Pancreas (tissue), 10 donors: ENCODE data around the gene FAM78B. TPM values are rescaled to one million over a fixed set of nuclear protein-coding genes. Genes with fewer than 3 reads are reported as not detected.

ENCODE experiments used
- ATAC-seq, 4 donors: fragments of 200-7000 bp; cut with Tn5 transposase; one replicate each; pipeline versions ENCODE4 v1.8.0 to v1.9.1; 2020; ENCODE audit warnings: mild to moderate bottlenecking in 4 of 4, moderate library complexity in 4 of 4
- DNase-seq, 6 donors: peaks; one replicate each; pipeline ENCODE4 v3.0.0-alpha.2; 2020
- FAIRE-seq: peaks from 2 replicates; lab custom pipeline; 2012; peaks lifted over from hg19 to GRCh38; lab: Jason Lieb, UNC
- H3K27ac ChIP-seq, 4 donors: fragments of 200-600 bp; sonication (generic); 1 replicate in 3 of 4; 2 replicates in 1 of 4; pipeline versions ENCODE4 v1.5.0 to v1.8.0; 2020
- H3K27me3 ChIP-seq, 4 donors: fragments of 200-600 bp; one replicate each; pipeline ENCODE4 v1.8.0; 2021
- H3K36me3 ChIP-seq, 3 donors: fragments of 200-600 bp; sonication (generic) in 1 of 3; one replicate each; pipeline versions ENCODE4 v1.5.0 to v1.8.0; 2020 to 2021
- H3K4me1 ChIP-seq, 3 donors: fragments of 200-600 bp; one replicate each; pipeline ENCODE4 v1.8.0; 2021
- H3K4me3 ChIP-seq, 4 donors: fragments of 200-600 bp; sonication (generic) in 2 of 4; one replicate each; pipeline versions ENCODE4 v1.5.0 to v1.8.0; 2020 to 2021
- H3K9me3 ChIP-seq, 4 donors: fragments of 200-600 bp; one replicate each; pipeline ENCODE4 v1.8.0; 2021
- CTCF ChIP-seq, 4 donors: fragments of 200-600 bp; sonication (generic) in 3 of 4; IDR thresholded peaks; one replicate each; pipeline versions ENCODE4 v1.5.0 to v1.8.0; 2021; ENCODE audit warnings: antibody characterized with exemption in 4 of 4
- WGBS, 2 donors: extraction: QIAGEN DNeasy Blood & Tissue Kit; methylation state at CpG; one replicate each; pipeline ENCODE4 v1.1.7; 2013; 5-methylcytosine and 5-hydroxymethylcytosine counted together
- intact Hi-C, 3 donors: fragments of 100-400 bp; cut with DNase I; formaldehyde crosslinking; loops; one replicate each; pipeline versions ENCODE4 v1.11.1 to v1.14.2; 2022
- polyA plus RNA-seq, 2 donors: library from polyadenylated mRNA; stranded (reverse); fragments of 200-250 nt; gene quantifications; one replicate each; pipeline ENCODE4 v1.2.3, GENCODE V29; 2013
- total RNA-seq, 6 donors: library from RNA; stranded (reverse); fragmentation: NEBNext Ultra II Directional in 4 of 6; extraction: Animal tissue kit (Norgen Biotek cat#: 25700) in 4 of 6; gene quantifications; one replicate each; pipeline versions ENCODE4 v1.2.1 to v1.2.4, GENCODE V29; 2021 to 2023
- donor health status: healthy with polysubstance abuse.
- donor health status: DM: no; HTN: no; CAD: no; lungs with moderate emphysema.
- donor health status: DM: no; HTN: no; CAD: no.
- donor health status: control.
- donor health status: control.
- donor health status: Bipolar disorder and iron deficiency.
- donor health status: DM: yes; HTN: yes; CAD: no.
- donor health status: DM: no; HTN: no; CAD: no.
- donor health status: DM: no; HTN: no; CAD: no.
- donor health status: DM: yes; HTN: yes; CAD: no.

FAM78B gene
- total and polyA plus RNA-seq, 8 donors, result 0.66 to 3.6 (median 1.4) TPM

DNA sequence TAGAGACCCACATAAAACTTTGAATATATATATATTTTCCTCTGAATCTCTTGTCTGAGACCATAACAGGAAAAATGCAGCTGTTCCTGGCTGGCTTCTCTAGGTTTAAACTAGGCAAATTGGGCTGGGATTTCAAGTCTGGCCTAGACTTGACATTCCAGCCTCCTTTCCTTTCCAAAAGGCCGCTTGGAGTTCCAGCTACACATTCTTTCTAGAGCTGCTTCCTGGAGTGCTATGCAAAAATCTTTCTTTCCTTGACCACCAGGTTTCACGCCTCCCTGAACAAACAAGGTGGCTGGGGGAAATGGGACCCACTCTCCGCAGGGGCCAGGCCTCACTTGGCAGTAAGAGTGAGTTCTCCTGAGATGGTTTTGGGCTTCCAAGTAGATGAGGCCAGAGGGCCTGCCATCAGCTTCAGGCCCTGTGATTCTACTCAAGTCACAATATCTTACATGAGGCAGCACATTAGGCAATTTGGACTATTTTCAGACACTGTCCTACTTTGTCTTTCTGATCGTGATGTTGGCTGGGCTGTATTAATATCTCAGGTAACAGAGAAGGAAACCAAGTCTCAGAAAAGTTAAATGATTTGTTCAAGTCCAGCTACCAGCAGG lies 102.4 kb downstream of the FAM78B start:
- intact Hi-C loops, result no loop called here
- no peak for DNase-seq
- 78 to 85% methylated on average over 4 of the region's 4 CpGs for WGBS, 2 donors
- no peak for FAIRE-seq
- Histone ChIP-seq H3K36me3 (no peaks in the 10 kb centered on the region), H3K27ac (no peak overlapping the region), H3K4me3 (no peak overlapping the region), H3K4me1 (no peaks in the 10 kb centered on the region), H3K9me3 (no peaks in the 10 kb centered on the region), H3K27me3 (no peaks in the 10 kb centered on the region)
- no peak for TF ChIP-seq CTCF (IDR thresholded peaks at IDR 0.05)
- ATAC-seq, result no peak

DNA sequence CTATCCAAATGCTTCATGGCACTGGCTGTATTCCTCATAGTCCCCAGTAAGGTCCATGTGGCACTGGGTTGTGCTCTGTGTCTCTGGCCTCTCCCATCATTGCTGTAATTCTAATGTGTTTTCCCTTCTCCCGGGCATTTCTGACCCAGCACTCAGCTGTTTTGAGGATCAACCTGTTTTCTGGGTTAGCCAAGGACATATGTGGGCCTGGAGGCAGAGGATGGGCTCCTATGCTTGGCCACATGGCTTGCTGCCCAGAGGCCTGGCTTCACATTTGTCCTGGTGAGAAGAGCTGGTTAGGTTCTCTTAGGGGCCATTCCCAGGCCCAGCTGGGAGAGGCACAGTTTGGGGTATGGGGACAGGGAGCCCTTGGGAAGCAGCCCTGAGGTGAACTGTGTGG lies 103.1 kb downstream of the FAM78B start:
- no peak overlapping the region for H3K4me3 ChIP-seq
- TF ChIP-seq CTCF (IDR thresholded peaks at IDR 0.05), result no peak
- ATAC-seq (no peak), DNase-seq (no peak), FAIRE-seq (no peak)
- H3K4me1 ChIP-seq, result no peaks in the 10 kb centered on the region
- H3K36me3 ChIP-seq, result no peaks in the 10 kb centered on the region
- H3K27me3 ChIP-seq, result no peaks in the 10 kb centered on the region
- WGBS, 2 donors, result 48 to 55% methylated on average over 1 of the region's 1 CpG
- intact Hi-C loops, result no loop called here
- no peaks in the 10 kb centered on the region for H3K9me3 ChIP-seq
- H3K27ac ChIP-seq, result no peak overlapping the region

- no peak for ATAC-seq
- TF ChIP-seq CTCF (IDR thresholded peaks at IDR 0.05), result no peak
- H3K36me3 ChIP-seq, result no peaks in the 10 kb centered on the region
- H3K4me3 ChIP-seq, result no peak overlapping the region
- H3K9me3 ChIP-seq, result no peaks in the 10 kb centered on the region
- H3K4me1 ChIP-seq, result no peaks in the 10 kb centered on the region
- H3K27ac ChIP-seq, result no peak overlapping the region
- no peak for FAIRE-seq
- no peaks in the 10 kb centered on the region for H3K27me3 ChIP-seq
- 62 to 70% methylated on average over 12 of the region's 12 CpGs for WGBS, 2 donors
- DNase-seq, result no peak
- intact Hi-C loops, result no loop called here
Observed at GRCh38 chr1:166062421-166063070, 104.3 kb downstream of the FAM78B start.

DNA sequence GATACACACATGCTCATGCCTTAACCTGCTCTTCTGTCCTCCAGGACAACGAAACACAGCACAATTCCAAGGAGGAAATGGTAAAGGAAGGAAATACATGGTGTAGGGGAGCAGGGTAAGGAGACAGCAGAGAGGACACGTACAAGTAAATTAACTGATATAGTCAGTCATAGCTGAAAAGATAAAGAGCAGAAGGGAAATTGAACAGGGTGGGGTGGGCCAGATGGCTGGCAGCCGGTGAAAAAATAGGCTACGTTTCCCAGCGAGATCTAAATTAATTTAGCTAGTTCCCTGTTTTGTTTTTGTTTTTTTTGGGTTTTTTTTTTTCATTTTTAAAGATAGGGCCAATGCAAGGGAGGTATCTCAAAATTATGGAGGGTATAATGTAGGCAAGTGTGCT lies 109.2 kb downstream of the FAM78B start:
- H3K27me3 ChIP-seq, result no peaks in the 10 kb centered on the region
- no peaks in the 10 kb centered on the region for H3K4me1 ChIP-seq
- no peak for ATAC-seq
- H3K27ac ChIP-seq, result no peak overlapping the region
- no peaks in the 10 kb centered on the region for H3K9me3 ChIP-seq
- FAIRE-seq, result no peak
- no peak for TF ChIP-seq CTCF (IDR thresholded peaks at IDR 0.05)
- H3K36me3 ChIP-seq, result no peaks in the 10 kb centered on the region
- no peak overlapping the region for H3K4me3 ChIP-seq
- 69 to 75% methylated on average over 5 of the region's 5 CpGs for WGBS, 2 donors
- intact Hi-C loops, result no loop called here
- DNase-seq, result no peak

DNA sequence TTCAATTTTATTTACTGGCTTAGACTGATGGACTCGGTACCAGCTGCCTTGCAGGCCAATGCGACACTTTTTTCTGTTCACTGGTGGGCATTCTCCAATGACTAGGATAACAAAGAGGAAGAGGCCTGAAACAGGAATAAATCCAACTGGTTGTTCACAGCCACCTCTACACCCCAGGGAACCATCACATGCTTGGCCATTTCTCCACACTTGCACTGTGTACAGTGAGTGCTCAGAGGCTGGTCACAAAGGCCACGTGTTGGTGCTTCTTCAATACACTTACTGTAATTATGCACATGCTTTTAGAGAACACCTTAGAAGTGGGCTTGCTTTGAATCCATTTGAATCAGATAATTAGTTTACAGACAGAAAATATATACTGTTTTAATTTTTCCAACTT lies 113.4 kb downstream of the FAM78B start:
- H3K9me3 ChIP-seq, result no peaks in the 10 kb centered on the region
- no peaks in the 10 kb centered on the region for H3K4me1 ChIP-seq
- WGBS, 2 donors, result 75 to 82% methylated on average over 3 of the region's 3 CpGs
- no peak for ATAC-seq
- intact Hi-C loops, result no loop called here
- no peaks in the 10 kb centered on the region for H3K27me3 ChIP-seq
- no peak for DNase-seq
- H3K36me3 ChIP-seq, result no peaks in the 10 kb centered on the region
- H3K27ac ChIP-seq, result no peak overlapping the region
- no peak for FAIRE-seq
- no peak overlapping the region for H3K4me3 ChIP-seq
- no peak for TF ChIP-seq CTCF (IDR thresholded peaks at IDR 0.05)
